Stomach (tissue), 4 donors: Measurements from ENCODE around the gene SCNM1.

Experiments
- POLR2A ChIP-seq, 4 donors: fragments of 450-650 bp; IDR thresholded peaks; one replicate each; pipeline ENCODE4 v1.6.1; 2016; ENCODE audit warnings: antibody characterized with exemption in 4 of 4, control low read depth in 2 of 4, mild to moderate bottlenecking in 1 of 4, moderate library complexity in 1 of 4
- POLR2AphosphoS5 ChIP-seq, 3 donors: sonication (generic); formaldehyde crosslinking; IDR thresholded peaks; one replicate each; pipeline ENCODE4 v1.6.1; 2016; ENCODE audit warnings: antibody characterized with exemption in 3 of 3
- TF ChIP-seq, protein P1 (sequence below), 7 experiments: fragments of 450-650 bp in 4 of 7; fragments of 200-600 bp in 3 of 7; sonication (generic) in 3 of 7; IDR thresholded peaks; one replicate each; pipeline ENCODE4 v1.5.1; 2016 to 2019; ENCODE audit warnings: antibody characterized with exemption in 7 of 7, control low read depth in 2 of 7, mild to moderate bottlenecking in 1 of 7

DNA sequence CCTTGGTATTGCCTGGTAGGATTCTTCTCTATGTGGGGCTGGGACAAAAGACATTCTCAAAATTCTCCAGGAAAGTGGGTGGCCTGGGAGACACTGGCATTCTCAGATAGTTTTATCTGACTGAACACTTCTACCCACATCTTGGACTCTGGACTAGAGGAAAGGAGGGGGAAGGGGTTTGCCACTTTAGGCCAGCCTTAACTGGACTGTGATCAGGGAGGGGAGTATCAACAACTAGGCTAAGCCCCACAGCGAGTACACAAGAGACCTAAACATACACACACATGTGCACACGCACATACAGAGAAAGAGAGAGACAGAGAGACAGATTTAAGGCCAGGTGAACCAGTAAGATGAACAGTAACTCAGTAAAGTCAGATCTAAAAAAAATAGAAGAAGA is 18.3 kb upstream of the SCNM1 start:
- TF ChIP-seq, protein P1, sequence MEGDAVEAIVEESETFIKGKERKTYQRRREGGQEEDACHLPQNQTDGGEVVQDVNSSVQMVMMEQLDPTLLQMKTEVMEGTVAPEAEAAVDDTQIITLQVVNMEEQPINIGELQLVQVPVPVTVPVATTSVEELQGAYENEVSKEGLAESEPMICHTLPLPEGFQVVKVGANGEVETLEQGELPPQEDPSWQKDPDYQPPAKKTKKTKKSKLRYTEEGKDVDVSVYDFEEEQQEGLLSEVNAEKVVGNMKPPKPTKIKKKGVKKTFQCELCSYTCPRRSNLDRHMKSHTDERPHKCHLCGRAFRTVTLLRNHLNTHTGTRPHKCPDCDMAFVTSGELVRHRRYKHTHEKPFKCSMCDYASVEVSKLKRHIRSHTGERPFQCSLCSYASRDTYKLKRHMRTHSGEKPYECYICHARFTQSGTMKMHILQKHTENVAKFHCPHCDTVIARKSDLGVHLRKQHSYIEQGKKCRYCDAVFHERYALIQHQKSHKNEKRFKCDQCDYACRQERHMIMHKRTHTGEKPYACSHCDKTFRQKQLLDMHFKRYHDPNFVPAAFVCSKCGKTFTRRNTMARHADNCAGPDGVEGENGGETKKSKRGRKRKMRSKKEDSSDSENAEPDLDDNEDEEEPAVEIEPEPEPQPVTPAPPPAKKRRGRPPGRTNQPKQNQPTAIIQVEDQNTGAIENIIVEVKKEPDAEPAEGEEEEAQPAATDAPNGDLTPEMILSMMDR (IDR thresholded peaks at IDR 0.05): no peak
- TF ChIP-seq POLR2AphosphoS5 (IDR thresholded peaks at IDR 0.05): no peak
- no peak for TF ChIP-seq POLR2A (IDR thresholded peaks at IDR 0.05)
